Stimulated activated CD4-positive, alpha-beta T cell treated with anti-CD3 and anti-CD28 coated beads, Interleukin-1b, Interleukin-23, amount 100 ng/mL, for 24 hours (primary cell): ENCODE results near the gene UACA.
"Not testable (repeated sequence)": the region's sequence is repeated elsewhere in the genome, so short reads cannot be mapped to it uniquely, and the experiment has no call there.

ENCODE experiments used
- DNase-seq, 4 experiments: peaks; one replicate each; pipeline ENCODE4 v3.0.0-alpha.2; 2020; ENCODE audit warnings: low read depth in 4 of 4, low spot score in 1 of 4

The UACA gene

DNA sequence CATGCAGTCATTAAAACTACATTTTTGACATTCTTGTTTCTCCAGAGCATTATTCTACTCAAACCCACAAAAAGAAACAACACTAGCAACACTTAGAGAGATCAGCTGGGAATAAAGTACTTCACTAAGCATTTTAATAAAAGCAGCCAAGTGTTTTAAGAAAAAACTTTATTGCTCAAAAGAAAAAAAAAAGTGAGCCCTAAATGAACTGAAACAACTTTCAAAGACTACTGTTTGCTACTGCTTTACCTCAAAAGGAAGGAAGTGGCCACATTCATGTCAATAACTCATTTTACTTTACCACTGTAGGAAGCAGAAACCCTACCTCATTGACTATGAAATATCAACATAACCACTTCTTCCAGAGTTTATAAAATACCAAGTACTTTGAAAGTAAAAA is 91.3 kb downstream of the UACA start:
- no peak for DNase-seq

DNA sequence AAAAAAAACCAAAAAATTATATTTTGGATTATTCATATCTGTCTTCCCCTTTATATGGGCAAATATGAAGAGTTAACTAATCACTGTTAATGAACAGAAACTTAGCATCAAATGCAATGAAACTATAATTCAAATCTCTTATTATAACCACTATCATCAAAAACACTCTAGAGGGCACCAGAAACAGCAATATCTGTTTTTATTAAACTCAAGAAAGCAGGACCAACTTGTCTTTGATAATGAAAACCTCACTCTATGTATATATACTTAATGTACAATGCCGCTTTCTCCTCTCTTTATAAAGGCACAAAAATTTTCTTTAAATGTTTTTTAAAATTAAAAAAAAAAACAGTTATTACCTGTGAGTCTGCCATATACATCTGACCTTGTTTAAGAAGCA is 92.7 kb downstream of the UACA start:
- DNase-seq: no peak

DNA sequence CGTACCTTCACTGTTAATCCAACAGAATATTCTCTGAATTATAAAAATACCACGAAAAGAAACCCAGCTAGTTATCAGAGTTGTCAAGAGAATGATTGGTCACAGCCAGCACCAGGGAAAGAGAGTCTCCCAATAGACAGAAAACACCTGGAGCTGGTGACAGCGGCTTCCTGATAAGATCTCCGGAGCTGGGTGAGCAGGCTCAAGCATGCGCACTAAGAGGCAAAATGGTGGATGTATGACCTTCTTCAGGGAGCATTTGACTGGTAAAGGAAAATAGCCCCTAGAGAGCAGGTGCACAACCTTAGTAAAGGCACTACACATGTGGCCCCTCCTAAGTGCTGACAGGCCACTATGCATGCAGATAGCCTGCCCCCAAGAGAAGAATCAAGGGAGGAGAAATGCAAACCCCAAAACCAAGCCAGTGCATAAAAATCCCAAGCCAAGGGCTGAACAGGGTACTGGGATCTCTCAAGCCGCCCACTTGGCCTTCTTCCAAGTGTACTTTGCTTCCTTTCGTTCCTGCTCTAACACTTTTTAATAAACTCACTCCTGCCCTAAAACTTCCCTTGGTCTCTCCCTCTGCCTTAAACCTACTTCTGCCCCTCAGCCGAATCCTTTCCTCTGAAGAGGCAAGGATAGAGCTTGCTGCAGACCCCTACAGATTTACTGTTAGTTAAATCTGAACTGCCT is 93.2 kb downstream of the UACA start:
- DNase-seq: no peak

DNA sequence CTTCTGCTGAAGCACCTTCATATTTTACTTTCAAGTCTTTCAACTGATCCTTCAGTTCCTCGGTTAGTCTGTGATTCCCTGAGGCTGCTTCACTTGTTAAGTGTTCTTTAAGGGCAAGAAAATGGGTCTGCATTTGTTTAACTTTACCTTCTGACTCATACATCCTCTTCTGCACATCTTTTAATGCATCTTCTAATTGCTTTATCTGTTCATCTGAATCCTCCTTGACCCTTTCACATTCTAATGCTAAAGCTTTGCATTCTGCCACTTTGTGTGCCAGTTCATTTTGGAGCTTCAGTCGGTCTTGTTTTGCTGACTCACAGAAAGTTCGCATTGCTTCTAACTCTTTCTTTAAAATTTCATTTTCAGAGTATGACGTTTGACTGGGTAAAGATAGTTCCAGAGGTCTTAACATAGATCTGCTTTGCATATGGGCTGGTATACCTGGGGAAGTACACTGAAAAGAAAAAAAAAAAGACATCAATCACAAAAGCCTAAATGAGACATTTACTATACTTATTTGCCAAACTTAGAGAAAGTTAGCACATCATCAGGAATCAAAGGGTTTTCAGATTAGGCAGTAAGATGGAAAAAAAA is 94.3 kb downstream of the UACA start:
- DNase-seq: no peak

DNA sequence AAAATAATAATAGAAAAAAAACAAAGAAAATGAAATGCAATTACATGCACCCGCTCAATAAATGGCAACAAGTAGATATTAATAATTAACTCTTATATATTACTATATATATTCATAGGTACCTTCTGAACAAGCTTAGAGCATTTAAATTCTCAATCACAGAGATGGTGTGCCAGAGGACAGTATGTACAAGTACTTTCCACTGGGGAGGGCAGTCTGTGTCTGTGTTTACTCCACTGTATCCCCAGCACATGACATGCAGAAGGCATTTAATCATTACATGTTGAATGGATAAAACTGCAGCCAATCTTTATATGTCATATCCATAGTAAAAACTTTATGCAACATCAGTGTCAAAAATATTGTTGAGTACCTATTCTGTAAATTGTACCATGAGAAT is 97.8 kb downstream of the UACA start:
- DNase-seq: no peak

DNA sequence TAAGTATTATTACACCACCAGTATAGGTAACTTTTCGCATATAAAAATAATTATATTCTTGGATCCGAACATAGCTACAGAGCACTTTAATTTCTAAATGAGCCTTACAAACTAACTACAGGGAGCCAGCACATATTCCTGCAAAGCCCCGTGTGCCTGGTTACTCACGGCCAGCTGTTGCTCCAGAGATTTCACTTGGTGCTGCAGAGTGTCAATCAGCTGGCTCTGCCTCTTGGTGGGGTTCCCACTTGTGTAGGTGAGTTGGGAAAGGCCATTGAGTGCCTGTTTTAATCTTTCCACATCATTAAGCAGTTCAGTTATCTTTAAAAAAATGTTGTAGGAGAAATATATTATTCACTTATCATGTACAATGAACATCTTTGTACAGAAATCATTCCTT is 98.9 kb downstream of the UACA start:
- no peak for DNase-seq

DNA sequence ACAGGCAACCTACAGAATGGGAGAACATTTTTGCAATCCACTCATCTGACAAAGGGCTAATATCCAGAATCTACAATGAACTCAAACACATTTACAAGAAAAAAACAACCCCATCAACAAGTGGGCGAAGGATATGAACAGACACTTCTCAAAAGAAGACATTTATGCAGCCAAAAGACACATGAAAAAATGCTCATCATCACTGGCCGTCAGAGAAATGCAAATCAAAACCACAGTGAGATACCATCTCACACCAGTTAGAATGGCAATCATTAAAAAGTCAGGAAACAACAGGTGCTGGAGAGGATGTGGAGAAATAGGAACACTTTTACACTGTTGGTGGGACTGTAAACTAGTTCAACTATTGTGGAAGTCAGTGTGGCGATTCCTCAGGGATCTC is 100.3 kb downstream of the UACA start:
- DNase-seq: not testable (repeated sequence)

DNA sequence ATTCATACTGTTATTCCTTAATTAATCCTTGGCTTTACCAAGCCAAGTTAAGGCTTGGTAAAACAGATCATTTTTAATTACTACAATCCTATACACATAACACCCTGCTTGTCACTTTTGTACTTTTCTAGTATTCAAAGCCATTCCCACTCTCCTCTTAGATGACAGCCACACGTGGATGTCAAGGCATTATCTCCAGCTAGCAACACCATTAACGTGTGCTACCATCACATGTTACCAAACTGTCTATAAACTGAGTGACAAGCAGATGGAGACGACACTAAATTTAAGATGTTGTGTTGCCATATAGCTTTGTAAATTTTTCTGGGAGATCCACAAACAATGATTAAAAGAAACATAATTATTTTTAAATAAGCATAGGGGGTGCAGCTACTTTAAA is 103.7 kb downstream of the UACA start:
- no peak for DNase-seq

DNA sequence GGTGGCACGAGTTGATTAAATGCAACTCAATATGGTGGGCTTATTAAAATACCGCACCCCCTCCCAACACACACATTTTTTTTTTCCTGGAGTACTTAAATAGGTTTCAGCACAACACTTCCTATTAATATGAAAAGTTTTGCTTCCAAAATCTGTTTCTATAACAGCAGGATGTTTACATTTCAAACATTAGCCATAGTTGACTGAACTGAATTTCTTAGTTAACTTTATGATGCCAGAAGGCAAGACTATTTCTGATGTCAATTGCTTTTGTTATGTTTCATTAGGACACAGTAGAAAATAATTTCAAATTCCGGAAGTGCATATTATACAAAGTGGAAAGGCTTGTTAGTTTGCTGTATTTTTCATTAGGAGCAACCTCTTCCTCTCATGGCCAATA is 104.7 kb downstream of the UACA start:
- DNase-seq: no peak

DNA sequence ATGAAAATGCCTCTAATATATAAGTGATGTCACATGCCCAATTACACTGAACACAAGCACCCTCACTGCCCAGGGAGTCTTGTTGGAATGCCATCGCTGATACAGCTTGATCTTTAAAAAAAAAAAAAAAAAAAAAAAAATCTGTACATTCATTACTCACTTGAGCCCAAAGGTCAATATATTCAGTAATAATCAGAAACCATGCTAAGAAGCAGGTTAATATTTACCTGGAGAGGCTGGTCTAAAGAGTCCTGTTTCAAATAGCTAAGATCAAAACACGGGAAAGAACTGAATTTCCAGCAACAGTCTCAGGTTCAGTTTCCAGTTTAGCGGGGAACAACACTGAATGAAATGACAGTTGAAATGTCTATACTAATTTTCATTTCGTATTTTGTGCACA is 109.9 kb downstream of the UACA start:
- DNase-seq: no peak

DNA sequence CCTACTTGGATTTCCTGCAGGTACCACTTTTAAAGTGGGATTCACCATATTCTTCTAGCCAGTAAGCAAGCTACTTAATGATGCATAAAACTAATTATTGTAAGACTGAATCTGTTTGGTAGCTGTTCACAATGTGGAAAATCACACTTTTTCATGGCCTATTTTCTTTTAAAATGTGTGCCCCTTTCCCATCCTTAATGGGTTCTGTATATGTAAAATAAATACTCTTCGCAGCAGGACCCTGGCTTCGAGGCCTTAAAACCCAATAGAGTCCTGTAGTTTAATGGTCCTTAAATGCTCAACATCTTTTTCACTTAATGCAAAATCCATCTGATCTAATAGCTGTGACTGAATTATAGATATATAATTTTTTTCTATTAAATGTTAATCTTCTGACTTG is 111.0 kb downstream of the UACA start:
- DNase-seq: no peak

DNA sequence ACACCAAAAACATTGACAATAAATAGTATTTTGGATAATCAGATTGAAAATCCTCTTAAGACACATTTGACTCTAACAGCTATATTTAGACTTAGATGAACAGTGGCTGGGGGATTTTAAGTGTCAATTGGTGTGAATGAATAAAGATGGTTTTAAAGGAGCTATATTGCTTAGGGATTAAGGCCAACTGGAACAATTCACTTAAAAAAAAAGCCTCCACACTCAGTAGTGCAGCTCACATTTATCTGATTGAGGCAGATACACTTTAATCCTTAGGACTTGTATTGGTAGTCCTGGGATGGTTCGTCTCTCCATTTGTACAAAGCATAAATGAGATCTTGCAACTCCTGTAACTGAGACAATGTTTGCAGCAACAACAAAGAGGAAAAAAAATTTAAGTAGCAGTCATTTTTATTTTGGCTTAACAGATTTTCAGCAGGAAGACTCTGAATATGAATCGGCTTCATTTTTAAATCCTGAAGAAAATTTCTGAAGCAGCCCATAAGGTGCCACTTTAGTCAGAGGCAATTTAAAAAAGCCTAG is 112.0 kb downstream of the UACA start:
- DNase-seq: no peak

DNA sequence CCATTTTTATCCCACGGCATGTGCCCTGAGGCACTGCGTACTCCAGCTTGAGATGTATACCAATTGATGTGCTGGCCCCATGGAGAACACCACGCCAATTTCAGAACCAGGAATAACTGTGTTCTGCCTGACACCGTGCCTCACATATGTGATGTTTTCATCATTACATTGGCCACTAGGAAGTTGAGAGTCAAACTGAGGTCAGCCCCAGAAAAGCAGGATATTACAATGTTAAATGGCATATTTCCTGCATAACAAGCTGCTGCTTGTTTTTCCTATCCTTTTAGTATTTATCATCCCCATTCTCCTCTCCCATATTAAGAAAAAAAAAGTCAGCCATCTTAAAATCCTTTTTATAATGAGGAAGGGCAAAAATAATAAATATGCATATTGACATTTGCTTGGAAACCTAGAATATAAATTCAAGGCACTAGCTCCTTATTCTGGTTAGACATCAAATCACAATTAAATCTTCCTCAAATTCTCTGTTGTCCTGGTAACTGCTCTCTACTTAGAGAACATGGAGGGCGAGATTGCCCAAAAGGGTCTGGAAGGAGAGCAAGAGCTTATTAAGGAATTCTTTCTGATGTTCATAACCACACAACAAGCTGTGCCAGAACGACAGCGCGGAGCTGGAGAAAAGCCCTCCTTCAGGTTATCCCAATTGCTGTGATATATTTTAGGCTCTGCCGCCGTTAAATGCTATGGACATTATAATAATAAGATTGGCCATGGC is 112.6 kb downstream of the UACA start:
- DNase-seq: no peak

DNA sequence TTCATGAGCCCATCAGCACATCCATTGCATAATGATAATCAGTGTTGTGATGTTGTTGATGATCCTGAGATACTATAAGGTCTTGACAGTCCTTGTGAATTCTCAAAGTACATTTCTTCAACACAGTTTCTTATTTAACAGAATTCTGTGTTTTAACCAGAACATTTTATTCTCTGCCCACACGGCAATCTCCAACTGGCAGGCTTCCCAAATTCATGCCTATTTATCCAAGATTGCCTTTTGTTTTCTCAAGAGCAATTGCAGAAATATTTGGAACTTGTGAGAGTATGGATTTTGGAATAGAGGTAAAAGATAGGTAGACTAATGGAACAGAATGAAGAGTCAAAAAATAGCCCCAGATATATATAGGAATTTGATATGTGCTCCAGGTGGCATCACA is 116.0 kb downstream of the UACA start:
- no peak for DNase-seq

DNA sequence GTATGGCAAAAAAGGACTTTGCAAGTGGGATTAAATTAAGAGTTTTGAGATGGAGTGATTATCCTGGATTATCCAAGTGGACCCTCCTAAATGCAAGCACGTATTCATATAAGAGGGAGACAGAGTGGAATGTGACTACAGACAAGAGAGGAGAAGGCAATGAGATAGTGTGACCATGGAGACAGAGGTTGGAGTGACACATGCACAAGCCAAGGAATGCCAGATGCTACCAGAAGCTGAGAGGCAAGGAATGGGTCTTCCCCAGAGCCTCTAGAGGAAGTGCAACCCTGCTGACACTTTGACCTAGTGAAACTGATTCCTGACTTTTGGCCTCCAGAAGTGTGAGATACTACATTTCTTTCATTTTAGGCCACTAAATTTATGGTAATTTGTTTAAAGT is 117.2 kb downstream of the UACA start:
- no peak for DNase-seq

DNA sequence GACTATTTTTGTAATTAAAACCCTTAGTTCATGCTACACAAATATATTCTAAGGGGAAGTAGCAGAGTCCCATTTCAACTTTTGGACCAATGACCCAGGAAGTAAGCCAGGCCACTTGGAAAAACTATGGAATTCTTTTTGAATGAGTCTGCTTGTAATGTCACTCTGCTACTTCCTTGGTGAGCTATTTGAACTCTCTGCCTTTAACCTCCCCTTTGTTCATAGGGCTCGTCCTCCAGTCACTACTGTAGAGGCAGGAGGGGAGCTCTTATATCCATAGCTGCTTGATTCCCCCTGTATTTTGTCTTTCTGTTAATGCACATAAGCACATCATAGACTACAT is 119.6 kb downstream of the UACA start:
- DNase-seq: no peak

DNA sequence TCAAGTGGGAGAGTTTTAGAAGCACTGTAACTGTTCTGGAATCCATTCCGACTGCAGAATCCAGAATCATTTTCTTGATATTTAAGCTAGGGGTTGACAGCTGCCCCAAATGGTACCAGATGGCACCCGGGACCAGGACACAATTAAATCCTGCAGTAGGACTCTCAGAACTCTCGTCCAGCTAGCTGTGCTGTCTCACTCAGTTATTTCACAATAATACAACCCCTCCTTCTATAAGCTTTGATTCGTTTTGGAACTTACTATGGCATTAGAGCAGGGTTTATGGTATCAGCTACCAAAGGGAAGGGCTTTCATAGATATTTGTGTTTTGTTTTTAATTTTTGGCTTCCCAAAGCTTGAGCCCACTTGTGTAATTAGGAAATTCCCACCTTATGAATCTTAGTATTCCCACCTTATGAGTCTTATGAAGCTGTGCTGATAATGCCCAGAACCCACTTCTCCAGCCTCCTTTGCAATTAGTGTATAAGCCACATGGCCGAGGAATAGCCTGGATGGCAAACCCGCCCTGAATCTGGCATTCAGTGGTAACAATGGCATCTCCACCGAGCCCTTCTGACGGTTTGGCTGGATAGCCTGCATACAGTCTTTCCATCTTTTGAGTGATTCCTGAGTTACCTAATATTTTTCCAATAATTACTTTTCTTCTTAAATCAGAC is 120.1 kb downstream of the UACA start:
- no peak for DNase-seq

DNA sequence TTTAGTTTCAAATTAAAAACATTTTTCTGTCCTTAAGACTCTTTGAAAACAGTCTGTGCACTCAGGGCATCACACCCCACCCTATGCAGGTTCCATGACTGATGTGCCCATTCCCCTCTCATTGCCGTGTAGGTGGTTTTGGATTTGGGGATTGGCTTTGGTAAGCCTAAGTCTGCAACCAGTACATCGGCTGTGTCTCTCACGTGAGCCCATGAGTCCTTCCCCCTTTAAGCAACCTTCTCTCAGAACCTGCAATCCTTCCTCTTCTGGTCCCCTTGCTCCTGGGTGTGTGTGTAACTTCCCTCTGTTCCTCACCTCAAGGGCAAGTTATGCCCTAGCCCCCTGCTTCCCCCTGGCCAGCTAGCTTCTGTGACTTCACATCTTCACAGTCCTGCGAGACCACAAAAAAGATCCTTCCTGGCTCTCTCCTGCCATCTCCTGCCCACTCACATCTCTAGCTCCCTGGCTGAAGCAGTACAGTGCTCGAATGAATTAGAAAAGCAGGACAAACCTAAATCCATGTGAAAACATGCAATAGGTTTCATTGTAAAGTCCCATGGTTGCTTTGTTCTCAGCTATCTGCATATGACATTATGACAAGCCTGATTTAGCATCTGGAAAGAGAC is 126.7 kb downstream of the UACA start:
- DNase-seq: no peak

DNA sequence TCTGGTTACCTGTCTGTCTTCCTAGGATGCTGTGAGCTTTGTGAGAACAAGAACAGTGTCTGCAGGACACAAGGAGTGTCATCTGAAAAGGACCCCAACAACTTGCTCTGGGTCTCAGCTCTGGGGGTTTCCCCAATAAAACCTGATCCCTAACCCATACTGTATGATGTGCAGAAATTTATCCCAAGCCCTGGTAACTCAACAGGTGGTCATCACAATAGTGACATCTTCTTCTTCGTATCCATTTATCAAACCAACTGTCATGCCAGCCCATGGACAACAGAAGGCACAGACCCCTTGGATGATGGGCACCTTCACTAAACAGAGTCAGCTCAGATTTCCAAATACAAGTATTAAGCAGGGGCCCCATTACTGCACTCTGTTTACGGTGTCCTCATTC is 127.5 kb downstream of the UACA start:
- no peak for DNase-seq

DNA sequence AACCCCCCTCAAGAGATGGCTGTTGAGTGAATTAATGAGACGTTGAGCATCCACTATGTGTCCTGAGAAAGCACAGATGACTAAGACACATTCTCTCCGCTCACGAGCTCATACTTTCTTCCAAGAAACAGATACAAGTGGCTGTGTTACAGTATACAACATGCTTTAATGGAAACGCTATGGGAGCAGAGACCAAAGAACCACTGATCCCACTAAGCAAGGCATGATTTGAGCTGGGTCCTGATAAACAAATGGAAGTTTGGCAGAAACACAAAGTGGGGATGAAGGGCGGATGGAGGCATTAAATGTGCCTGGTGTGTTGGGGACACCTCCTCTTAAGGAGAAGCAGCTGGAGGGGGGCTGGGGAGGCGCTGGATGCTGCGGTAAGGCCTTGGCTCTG is 129.4 kb downstream of the UACA start:
- no peak for DNase-seq

DNA sequence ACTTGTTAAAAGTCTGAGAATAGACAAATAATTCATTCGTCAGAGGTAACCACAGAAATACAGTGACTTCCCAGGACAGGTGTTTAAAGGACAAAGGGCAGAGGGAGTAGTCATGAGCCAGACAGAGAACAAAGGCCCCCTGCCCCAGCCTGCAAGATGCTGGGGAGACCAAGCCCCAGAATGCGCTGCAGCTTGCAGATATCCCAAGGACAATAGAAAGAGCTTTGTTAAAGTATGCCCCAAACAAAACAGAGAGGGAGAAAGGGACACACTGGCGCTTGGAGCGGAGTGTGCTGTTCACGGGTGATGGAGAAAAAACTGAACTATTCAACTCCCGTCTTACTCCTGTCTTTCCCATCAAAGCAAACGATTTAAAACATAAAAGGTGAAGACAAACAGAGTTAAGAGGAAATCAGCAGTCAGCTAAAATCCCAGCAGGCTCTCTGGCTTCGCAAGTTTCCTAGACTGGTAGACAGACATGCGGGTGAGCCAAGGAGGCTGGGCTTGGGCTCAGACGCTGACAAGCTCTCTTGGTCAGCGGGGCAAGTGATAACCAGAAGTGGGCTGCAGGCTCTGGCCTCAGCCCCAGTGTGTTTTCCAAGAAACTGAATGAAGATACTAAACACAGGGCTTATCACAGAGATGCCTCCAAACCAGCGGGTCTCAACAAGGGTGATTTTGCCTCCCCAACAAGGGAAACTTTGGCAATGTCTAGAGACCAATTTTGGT is 130.1 kb downstream of the UACA start:
- DNase-seq: no peak
